Stimulated activated CD4-positive, alpha-beta T cell treated with anti-CD3 and anti-CD28 coated beads, TNF-alpha, amount 100 ng/mL, for 1 hour (primary cell): ENCODE data around the gene HESX1.

Source experiments
- DNase-seq, 3 donors: peaks; one replicate each; pipeline ENCODE4 v3.0.0-alpha.2; 2020; ENCODE audit warnings: low read depth in 3 of 3, low spot score in 1 of 3

HESX1 gene

DNA sequence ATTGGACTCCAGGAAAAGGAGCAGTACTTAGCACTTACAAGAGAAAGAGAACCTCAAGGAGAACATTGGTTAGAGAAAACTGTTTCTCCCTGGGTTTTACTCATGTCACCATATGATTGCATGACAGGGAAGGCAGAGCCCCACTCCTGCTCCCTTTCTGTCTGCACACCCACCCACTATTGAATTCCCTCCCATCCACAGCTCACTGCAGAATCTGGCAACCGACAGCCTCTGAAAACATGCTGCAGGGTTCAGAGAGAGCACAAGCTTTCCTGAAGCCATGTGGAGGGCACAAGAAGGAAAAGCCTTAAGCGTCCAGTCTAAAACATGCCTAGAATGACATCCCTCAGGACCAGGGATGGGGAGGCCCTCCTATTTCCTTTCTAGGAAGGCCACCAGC lies 31.6 kb downstream of the HESX1 start:
- DNase-seq, result no peak

GRCh38 chr3:57166660-57167059 lies 33.1 kb downstream of the HESX1 start:
- DNase-seq, result no peak

DNA sequence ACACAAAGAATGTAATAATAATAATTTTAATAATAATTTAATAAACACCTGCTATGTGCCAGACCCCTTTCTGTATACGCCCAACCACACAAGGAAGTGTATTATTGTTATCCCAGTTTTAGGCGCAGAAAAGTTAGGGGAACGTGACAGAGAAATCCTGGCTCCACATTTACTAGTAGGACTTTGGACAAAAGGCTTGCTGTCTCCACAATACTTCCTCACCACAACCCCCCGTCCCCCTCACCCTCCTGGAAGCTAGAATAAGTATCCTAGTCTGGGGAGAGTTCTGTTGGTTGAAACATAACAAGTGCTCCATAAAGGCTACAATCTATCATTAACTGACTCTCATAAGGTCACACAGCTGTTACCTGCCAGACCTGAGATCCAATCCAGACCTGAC lies 34.1 kb downstream of the HESX1 start:
- DNase-seq, result no peak

GRCh38 chr3:57164657-57165573 lies 34.9 kb downstream of the HESX1 start, which contains the start of gene IL17RD:
Gene IL17RD, minus strand, starts transcription at chr3:57165353. Its CDS starts 67 bp downstream, at chr3:57165286.
- peak in 1 of 3 donors; percentile 39 for DNase-seq

- DNase-seq, result no peak
Measured at GRCh38 chr3:57164217-57164656, 35.5 kb downstream of the HESX1 start.

DNA sequence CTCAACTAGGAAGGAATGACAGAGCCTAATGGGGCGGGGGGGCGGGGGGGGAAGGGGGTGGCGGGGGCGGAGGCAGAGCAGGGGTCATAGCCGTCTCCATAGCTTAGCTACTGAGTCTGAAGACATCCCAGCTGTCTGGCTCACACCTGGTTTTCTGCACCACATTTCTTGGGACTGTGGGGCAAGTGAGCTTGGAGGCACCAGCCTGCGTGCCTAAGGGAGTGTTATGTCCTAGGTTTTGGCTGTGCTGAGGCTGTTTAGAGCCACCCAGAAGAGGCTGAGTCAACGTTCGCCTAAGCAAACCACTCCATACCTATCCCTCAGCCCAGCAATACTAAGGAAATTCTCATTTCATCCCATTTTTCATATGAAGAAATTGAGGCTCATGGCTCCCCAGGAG lies 36.0 kb downstream of the HESX1 start:
- no peak for DNase-seq

DNA sequence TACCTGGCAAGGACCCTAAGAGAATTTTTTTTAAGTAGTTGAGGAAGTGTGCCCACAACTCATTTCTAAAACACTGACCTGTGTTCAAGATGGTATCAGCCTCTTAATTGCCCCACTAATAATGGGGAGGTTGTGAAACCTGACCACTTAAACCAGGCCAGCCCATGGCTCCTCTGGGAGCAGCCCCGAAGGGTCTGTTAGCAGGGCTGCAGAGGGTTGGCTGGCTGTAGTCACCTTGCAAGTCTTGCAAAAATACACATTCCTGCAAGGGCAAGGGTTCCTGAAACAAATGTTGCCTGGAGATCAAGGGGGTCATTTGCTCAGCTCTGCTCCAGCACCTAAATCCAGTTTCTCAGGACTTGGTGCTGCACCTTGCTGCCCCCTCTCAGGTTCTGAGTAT lies 37.9 kb downstream of the HESX1 start:
- DNase-seq, result no peak

- no peak for DNase-seq
Measured at GRCh38 chr3:57160765-57161538, 38.8 kb downstream of the HESX1 start.

GRCh38 chr3:57160076-57160764 lies 39.6 kb downstream of the HESX1 start:
- DNase-seq, result no peak

- no peak for DNase-seq
Measured at GRCh38 chr3:57158813-57159738, 40.7 kb downstream of the HESX1 start.

DNA sequence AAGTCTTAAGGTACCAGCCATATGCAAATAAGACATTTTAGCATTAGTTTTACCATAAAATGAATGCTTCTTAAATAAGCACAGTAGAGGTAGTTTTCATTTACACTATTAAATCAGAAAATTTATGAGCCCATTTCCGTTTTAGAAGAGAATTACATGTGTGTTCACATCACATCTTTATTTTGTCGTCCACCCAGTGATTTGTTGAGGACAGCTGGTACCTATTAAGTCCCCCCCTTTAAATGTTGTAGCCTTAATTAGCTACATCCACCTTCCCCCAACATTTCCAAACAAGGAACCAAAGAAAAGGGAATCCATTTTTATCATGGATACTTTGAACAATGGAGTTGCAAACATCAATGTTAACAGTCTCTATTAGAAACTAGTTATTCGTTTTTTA lies 41.5 kb downstream of the HESX1 start:
- no peak for DNase-seq

- no peak for DNase-seq
Measured at GRCh38 chr3:57157545-57157944, 42.2 kb downstream of the HESX1 start.

- DNase-seq, result no peak
Measured at GRCh38 chr3:57155310-57155643, 44.5 kb downstream of the HESX1 start.

DNA sequence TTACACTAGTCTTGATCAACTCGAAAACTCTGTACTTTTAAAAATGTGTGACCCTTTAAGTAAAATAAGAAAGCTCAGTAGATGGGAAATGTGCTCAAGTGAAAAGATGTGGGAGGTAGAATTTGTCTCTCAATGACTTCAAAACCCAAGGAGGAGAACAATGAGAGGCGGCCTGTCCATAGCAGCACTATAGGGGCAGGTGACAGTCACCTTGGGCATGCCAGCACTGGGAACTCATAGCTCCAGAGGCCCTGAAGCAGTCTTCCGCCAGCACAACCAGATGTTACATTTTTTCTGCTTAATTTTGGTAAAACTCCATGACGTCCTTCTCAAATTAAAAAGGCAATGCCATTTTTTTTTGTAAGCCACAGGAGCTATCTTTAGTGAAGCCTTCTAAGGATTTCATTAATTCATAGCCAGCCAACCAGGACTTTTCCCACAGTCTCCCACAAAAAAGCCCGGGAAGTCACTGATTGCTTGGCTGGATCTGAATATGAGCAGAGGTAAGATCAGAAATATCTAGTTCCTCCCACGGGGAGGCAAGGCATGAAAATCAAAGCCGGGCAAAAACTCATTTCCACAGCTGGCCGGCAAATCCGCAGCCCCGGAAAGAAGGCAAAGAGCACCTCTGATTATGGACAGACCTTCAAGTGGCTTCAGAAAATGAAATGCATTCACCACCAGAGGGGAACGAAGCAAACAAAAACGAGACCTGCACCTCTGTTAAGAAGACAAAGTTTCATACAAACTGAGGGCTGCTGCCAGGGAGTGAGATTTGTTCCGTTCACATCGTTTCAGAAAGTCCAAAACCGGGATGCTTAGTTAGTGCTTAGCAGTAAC lies 45.1 kb downstream of the HESX1 start:
- no peak for DNase-seq

- no peak for DNase-seq
Measured at GRCh38 chr3:57152151-57153143, 47.3 kb downstream of the HESX1 start.

- no peak for DNase-seq
Measured at GRCh38 chr3:57151749-57152148, 48.0 kb downstream of the HESX1 start.

DNA sequence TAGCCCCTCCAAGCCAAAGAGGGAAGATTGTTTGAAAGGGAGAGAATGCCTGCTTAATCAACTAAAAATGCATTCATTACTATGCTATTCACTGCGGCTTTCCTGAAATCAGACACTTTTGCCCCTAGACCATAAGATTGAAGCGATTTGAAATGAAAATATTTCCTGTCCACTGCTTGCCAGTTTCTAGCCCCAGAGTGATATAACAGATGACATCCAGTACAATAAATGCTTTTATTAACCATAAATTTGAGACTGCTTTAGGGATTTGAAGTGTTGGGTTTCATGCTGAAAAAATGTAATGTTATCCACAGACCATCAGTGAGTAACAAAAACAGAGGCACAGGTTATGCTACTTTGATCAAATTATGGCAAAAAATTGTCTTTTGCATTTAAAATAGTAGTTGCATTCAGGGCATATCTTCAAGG lies 48.7 kb downstream of the HESX1 start:
- DNase-seq, result no peak

DNA sequence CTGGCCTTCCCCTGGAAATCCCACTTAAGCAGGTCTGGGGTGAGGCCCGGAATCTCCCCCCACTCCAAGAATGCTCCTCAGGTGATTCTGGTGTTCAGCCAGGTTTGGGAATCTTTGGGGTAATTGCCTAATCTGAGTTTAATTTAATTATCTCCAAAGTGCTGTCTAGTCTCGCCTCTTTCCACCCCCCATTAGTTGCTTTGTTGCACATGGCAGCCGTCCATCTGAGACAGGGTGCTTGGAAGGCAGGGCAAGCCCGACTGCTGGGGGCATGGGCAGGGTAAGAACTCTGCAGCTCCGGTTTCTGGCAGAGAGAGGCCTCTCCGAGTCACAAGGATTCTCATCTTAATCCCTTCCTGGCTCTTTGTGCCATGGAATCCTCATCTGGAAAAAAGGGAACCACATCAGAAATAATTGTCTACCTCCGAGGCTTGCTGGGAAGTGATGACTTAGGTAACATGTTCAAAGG lies 49.6 kb downstream of the HESX1 start:
- DNase-seq, result no peak
